Vagina (tissue), 2 donors: ENCODE results near the gene PRDM1. TPM values are rescaled to one million over a fixed set of nuclear protein-coding genes. Genes with fewer than 3 reads are reported as not detected.

ENCODE experiments used
- DNase-seq, 2 donors: peaks; one replicate each; pipeline ENCODE4 v3.0.0-alpha.2; 2017; ENCODE audit errors: extremely low spot score in 2 of 2
- H3K27ac ChIP-seq: fragments of 200-600 bp; sonication (generic); one replicate; pipeline ENCODE4 v1.5.1; 2019
- H3K27me3 ChIP-seq: fragments of 200-600 bp; sonication (generic); one replicate; pipeline ENCODE4 v1.5.1; 2019
- H3K36me3 ChIP-seq, 2 donors: fragments of 200-600 bp; sonication (generic); one replicate each; pipeline ENCODE4 v1.5.1; 2017 to 2019
- H3K4me1 ChIP-seq: fragments of 200-600 bp; sonication (generic); one replicate; pipeline ENCODE4 v1.5.1; 2019
- H3K4me3 ChIP-seq, 2 donors: fragments of 200-600 bp; sonication (generic); 1 replicate in 1 of 2; 2 replicates in 1 of 2; pipeline ENCODE4 v1.5.1; 2016 to 2019
- H3K9me3 ChIP-seq: fragments of 200-600 bp; sonication (generic); one replicate; pipeline ENCODE4 v1.5.1; 2019
- CTCF ChIP-seq, 3 experiments: fragments of 450-650 bp in 2 of 3; fragments of 200-600 bp in 1 of 3; sonication (generic) in 1 of 3; IDR thresholded peaks; one replicate each; pipeline ENCODE4 v1.5.1; 2017 to 2019; ENCODE audit warnings: antibody characterized with exemption in 3 of 3, mild to moderate bottlenecking in 2 of 3, moderate library complexity in 2 of 3
- POLR2A ChIP-seq, 2 donors: fragments of 450-650 bp; IDR thresholded peaks; one replicate each; pipeline ENCODE4 v1.6.1; 2017; ENCODE audit warnings: antibody characterized with exemption in 2 of 2, mild to moderate bottlenecking in 2 of 2, moderate library complexity in 2 of 2
- POLR2AphosphoS5 ChIP-seq, 2 donors: sonication (generic); formaldehyde crosslinking; IDR thresholded peaks; one replicate each; pipeline ENCODE4 v1.9.0; 2017; ENCODE audit warnings: antibody characterized with exemption in 2 of 2, mild to moderate bottlenecking in 2 of 2, low read depth in 1 of 2; ENCODE audit not compliant: insufficient read depth in 1 of 2
- intact Hi-C: fragments of 100-400 bp; cut with DNase I; formaldehyde crosslinking; loops from one replicate; pipeline ENCODE4 v1.15.1; 2023
- total RNA-seq: library from RNA; depleted of rRNA; stranded (reverse); fragments of >200 nt; gene quantifications from one replicate; pipeline ENCODE4 v1.2.3, GENCODE V29; 2016

PRDM1 gene
- total RNA-seq, 1 donor from 2014 or later, result 27.0 TPM

DNA sequence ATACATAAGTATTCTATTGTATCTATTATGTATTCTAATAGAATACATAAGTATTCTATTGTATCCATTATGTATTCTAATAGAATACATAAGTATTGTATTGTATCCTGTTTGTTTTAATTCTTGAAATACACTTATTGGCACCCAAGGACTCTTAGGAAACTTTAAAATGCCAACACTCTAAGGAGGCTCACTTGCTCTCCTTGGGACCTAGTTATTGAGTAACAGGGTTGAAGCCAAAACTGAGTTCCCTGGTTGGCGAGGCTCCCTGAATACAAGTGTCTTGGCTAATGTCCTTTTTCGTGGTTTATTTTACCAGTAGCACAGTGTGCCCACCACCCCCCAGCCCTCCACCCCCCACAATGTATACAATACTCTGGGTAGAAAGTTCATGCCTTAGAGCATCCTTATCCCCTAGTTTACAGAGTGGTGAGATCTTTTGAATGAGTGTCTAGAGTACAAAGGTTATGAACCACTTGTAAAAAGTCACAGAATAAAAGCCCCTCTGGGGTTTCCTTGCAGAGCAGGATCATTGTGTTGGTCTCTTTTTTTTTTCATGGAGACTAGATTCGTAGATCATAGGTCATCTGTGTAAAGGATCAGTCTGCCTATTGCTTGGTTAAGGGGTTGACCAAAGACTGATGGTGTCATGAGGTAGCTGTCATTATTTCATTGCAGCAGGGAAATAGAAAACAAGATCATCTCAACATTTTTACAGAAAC, 32.5 kb upstream of the PRDM1 start:
- Histone ChIP-seq H3K4me3 (no peak overlapping the region), H3K27me3 (no peaks in the 10 kb centered on the region), H3K9me3 (no peaks in the 10 kb centered on the region), H3K27ac (no peak overlapping the region), H3K36me3 (no peaks in the 10 kb centered on the region), H3K4me1 (peaks cover 8% of the 10 kb centered on the region)
- TF ChIP-seq POLR2AphosphoS5 (IDR thresholded peaks at IDR 0.05; ENCODE audit: insufficient read depth in 1 of 2, low read depth in 1 of 2) (no peak), POLR2A (IDR thresholded peaks at IDR 0.05) (no peak), CTCF (IDR thresholded peaks at IDR 0.05) (no peak)
- DNase-seq, result no peak
- intact Hi-C loops, result no loop called here

DNA sequence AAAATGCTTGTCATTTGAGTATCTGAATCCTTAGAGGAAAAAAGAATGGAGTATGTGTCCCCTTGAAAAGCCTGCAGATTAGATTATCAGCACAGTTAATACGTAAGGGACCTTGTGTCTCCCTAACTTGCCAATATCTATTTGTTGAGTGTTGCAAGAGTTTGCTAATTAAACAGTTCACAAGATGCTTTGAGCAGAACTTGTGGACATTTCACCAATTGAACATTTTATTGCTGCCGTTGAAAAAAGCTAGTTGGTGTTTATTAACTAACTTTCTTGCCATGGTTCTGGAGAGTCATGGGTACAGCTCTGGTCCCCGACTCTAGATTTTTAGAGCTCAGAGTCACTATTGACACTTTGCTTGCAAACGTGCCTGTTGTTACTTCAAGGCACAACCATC, 30.6 kb upstream of the PRDM1 start:
- TF ChIP-seq POLR2A (IDR thresholded peaks at IDR 0.05) (no peak), CTCF (IDR thresholded peaks at IDR 0.05) (no peak), POLR2AphosphoS5 (IDR thresholded peaks at IDR 0.05; ENCODE audit: insufficient read depth in 1 of 2, low read depth in 1 of 2) (no peak)
- intact Hi-C loops, result no loop called here
- H3K36me3 ChIP-seq, result no peaks in the 10 kb centered on the region
- H3K9me3 ChIP-seq, result no peaks in the 10 kb centered on the region
- no peak for DNase-seq
- H3K4me3 ChIP-seq, result no peak overlapping the region
- H3K4me1 ChIP-seq, result peaks cover 8% of the 10 kb centered on the region
- H3K27me3 ChIP-seq, result no peaks in the 10 kb centered on the region
- H3K27ac ChIP-seq, result no peak overlapping the region

DNA sequence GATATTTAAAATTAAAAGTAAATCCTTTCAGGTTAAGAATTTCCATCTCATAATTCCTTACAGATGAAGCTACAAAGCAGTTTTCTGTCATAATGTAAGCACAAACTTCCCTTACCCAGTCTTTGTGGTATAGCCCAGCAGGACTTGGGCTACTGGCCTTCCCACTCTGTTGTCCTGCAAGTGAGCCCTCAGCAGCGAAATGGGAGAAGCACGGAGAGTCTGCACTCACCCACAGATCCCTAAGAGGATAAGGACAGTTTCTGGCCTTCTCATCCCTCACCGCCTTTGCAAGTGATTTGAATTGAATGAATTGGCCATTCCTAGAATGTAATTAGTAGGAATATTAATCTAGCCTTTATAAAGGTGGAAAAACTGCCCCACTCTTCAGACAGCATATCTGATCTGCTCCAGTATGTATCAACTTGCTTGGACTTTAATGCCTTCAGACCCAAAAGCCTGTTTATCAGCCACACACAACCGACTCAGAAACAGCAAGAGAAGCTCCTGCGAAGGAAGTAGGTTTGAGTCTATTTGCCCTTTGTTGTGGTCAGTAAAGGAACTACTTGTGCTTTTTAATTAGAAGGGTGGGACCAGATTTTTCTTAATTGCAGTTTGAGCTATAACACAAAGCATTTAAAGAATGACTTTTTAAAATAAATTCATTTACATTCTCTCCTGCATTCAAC, 29.9 kb upstream of the PRDM1 start:
- intact Hi-C loops, result no loop called here
- H3K27me3 ChIP-seq, result no peaks in the 10 kb centered on the region
- TF ChIP-seq POLR2A (IDR thresholded peaks at IDR 0.05), result no peak
- no peak for TF ChIP-seq CTCF (IDR thresholded peaks at IDR 0.05)
- TF ChIP-seq POLR2AphosphoS5 (IDR thresholded peaks at IDR 0.05; ENCODE audit: insufficient read depth in 1 of 2, low read depth in 1 of 2), result no peak
- no peak overlapping the region for H3K27ac ChIP-seq
- no peaks in the 10 kb centered on the region for H3K9me3 ChIP-seq
- H3K36me3 ChIP-seq, result no peaks in the 10 kb centered on the region
- no peak for DNase-seq
- H3K4me3 ChIP-seq, result no peak overlapping the region
- H3K4me1 ChIP-seq, result peaks cover 8% of the 10 kb centered on the region

DNA sequence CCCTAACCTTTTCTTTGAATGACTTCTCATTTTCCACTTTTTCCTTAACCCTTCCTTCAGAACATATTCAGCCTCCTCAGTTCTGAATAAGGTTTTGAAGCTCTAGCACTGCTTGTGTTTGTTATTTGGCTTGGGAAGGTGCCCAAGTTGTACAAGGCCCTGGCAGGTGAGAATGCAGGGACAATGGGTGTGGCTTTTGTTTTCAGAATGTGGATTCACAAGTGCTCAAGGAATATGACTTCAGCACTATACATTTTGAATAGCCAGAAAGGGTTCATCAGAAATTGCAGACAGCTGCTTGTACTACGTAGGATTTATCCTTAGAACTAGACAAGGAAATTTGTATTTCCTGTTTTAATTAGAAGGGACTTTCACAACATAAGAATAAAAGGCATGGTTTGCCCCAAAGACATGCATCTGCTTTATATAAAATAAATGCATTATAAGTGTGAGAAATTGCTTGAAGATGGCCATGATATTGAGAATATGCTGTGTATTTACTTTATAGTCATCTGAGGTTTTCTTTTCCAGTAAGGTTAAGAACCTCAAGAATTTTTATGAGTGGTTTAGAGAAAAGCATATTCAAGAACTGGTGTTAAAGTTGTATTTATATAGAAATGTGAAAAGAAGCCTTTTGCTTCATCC, 29.3 kb upstream of the PRDM1 start:
- intact Hi-C loops, result no loop called here
- no peak for DNase-seq
- H3K4me1 ChIP-seq, result peaks cover 8% of the 10 kb centered on the region
- no peak overlapping the region for H3K4me3 ChIP-seq
- H3K27me3 ChIP-seq, result no peaks in the 10 kb centered on the region
- TF ChIP-seq CTCF (IDR thresholded peaks at IDR 0.05) (no peak), POLR2A (IDR thresholded peaks at IDR 0.05) (no peak), POLR2AphosphoS5 (IDR thresholded peaks at IDR 0.05; ENCODE audit: insufficient read depth in 1 of 2, low read depth in 1 of 2) (no peak)
- H3K9me3 ChIP-seq, result no peaks in the 10 kb centered on the region
- H3K27ac ChIP-seq, result no peak overlapping the region
- no peaks in the 10 kb centered on the region for H3K36me3 ChIP-seq
